ENCODE results near the gene DAZL. TPM values are rescaled to one million over a fixed set of nuclear protein-coding genes. Genes with fewer than 3 reads are reported as not detected.
"Not testable (repeated sequence)": the region's sequence is repeated elsewhere in the genome, so short reads cannot be mapped to it uniquely, and the experiment has no call there.

DAZL gene
- total RNA-seq, result 0.07 and 0.19 TPM in 2 replicates

- Mint-ChIP-seq H3K4me1 (peaks cover 3% of the 10 kb centered on the region), H3K9me3 (no peaks in the 10 kb centered on the region), H3K27me3 (peaks cover 27% of the 10 kb centered on the region), H3K36me3 (ENCODE audit: low read depth) (no peaks in the 10 kb centered on the region), H3K4me3 (no peak within 1 kb of the TSS), H3K27ac (no peak within 1 kb of the TSS)
- DNase-seq, result no peak
- intact Hi-C loops (cut with micrococcal nuclease), result loop anchor here (5.0 kb wide), 1 partner anchor 1237 kb away; no protein-coding TSS in a partner anchor
Observed at GRCh38 chr3:16604887-16605602, at the start of gene DAZL. TSS of gene DAZL (minus strand) at chr3:16605423. CDS start at chr3:16605205, 218 bp downstream.

GRCh38 chr3:16654976-16655375 is 49.8 kb upstream of the DAZL start:
- Mint-ChIP-seq H3K4me3 (no peak overlapping the region), H3K27ac (no peak overlapping the region), H3K27me3 (peaks cover 7% of the 10 kb centered on the region), H3K9me3 (no peaks in the 10 kb centered on the region), H3K36me3 (ENCODE audit: low read depth) (no peaks in the 10 kb centered on the region), H3K4me1 (no peaks in the 10 kb centered on the region)
- intact Hi-C loops (cut with micrococcal nuclease), result no loop called here
- no peak for DNase-seq

GRCh38 chr3:16653712-16654111 is 48.5 kb upstream of the DAZL start:
- H3K4me3 Mint-ChIP-seq, result no peak overlapping the region
- peaks cover 8% of the 10 kb centered on the region for H3K27me3 Mint-ChIP-seq
- no peaks in the 10 kb centered on the region for H3K4me1 Mint-ChIP-seq
- no peaks in the 10 kb centered on the region for H3K36me3 Mint-ChIP-seq (ENCODE audit: low read depth)
- DNase-seq, result no peak
- intact Hi-C loops (cut with micrococcal nuclease), result no loop called here
- H3K27ac Mint-ChIP-seq, result no peak overlapping the region
- H3K9me3 Mint-ChIP-seq, result no peaks in the 10 kb centered on the region

GRCh38 chr3:16647668-16648067 is 42.4 kb upstream of the DAZL start:
- no peaks in the 10 kb centered on the region for H3K36me3 Mint-ChIP-seq (ENCODE audit: low read depth)
- no peak for DNase-seq
- intact Hi-C loops (cut with micrococcal nuclease), result no loop called here
- no peak overlapping the region for H3K4me3 Mint-ChIP-seq
- H3K27ac Mint-ChIP-seq, result no peak overlapping the region
- H3K27me3 Mint-ChIP-seq, result peaks cover 9% of the 10 kb centered on the region
- no peaks in the 10 kb centered on the region for H3K4me1 Mint-ChIP-seq
- H3K9me3 Mint-ChIP-seq, result no peaks in the 10 kb centered on the region

GRCh38 chr3:16639806-16640205 is 34.6 kb upstream of the DAZL start:
- H3K36me3 Mint-ChIP-seq (ENCODE audit: low read depth), result no peaks in the 10 kb centered on the region
- H3K4me3 Mint-ChIP-seq, result no peak overlapping the region
- peaks cover 15% of the 10 kb centered on the region for H3K27me3 Mint-ChIP-seq
- DNase-seq, result no peak
- H3K4me1 Mint-ChIP-seq, result no peaks in the 10 kb centered on the region
- H3K27ac Mint-ChIP-seq, result no peak overlapping the region
- intact Hi-C loops (cut with micrococcal nuclease), result no loop called here
- peaks cover 6% of the 10 kb centered on the region for H3K9me3 Mint-ChIP-seq

GRCh38 chr3:16633948-16634347 is 28.7 kb upstream of the DAZL start:
- no peak for DNase-seq
- Mint-ChIP-seq H3K4me3 (no peak overlapping the region), H3K9me3 (peaks cover 6% of the 10 kb centered on the region), H3K27me3 (peaks cover 6% of the 10 kb centered on the region), H3K4me1 (no peaks in the 10 kb centered on the region), H3K36me3 (ENCODE audit: low read depth) (no peaks in the 10 kb centered on the region), H3K27ac (no peak overlapping the region)
- intact Hi-C loops (cut with micrococcal nuclease), result no loop called here

GRCh38 chr3:16632395-16632794 is 27.2 kb upstream of the DAZL start:
- Mint-ChIP-seq H3K4me1 (no peaks in the 10 kb centered on the region), H3K4me3 (no peak overlapping the region), H3K36me3 (ENCODE audit: low read depth) (no peaks in the 10 kb centered on the region), H3K27ac (no peak overlapping the region), H3K27me3 (peaks cover 4% of the 10 kb centered on the region), H3K9me3 (peaks cover 8% of the 10 kb centered on the region)
- DNase-seq, result no peak
- intact Hi-C loops (cut with micrococcal nuclease), result no loop called here

- Mint-ChIP-seq H3K27me3 (peaks cover 12% of the 10 kb centered on the region), H3K36me3 (ENCODE audit: low read depth) (no peaks in the 10 kb centered on the region), H3K27ac (no peak overlapping the region), H3K4me1 (no peaks in the 10 kb centered on the region), H3K4me3 (no peak overlapping the region), H3K9me3 (peaks cover 16% of the 10 kb centered on the region)
- intact Hi-C loops (cut with micrococcal nuclease), result no loop called here
- DNase-seq, result no peak
Observed at GRCh38 chr3:16618721-16619120, 13.5 kb upstream of the DAZL start.

GRCh38 chr3:16617155-16617554 is 11.9 kb upstream of the DAZL start:
- H3K4me1 Mint-ChIP-seq; DNase-seq; H3K36me3 Mint-ChIP-seq (ENCODE audit: low read depth); H3K4me3 Mint-ChIP-seq; intact Hi-C loops (cut with micrococcal nuclease); H3K27ac Mint-ChIP-seq: not testable (repeated sequence)
- peaks cover 16% of the 10 kb centered on the region for H3K9me3 Mint-ChIP-seq
- peaks cover 18% of the 10 kb centered on the region for H3K27me3 Mint-ChIP-seq

GRCh38 chr3:16616083-16616482 is 10.9 kb upstream of the DAZL start:
- no peak for DNase-seq
- intact Hi-C loops (cut with micrococcal nuclease), result no loop called here
- Mint-ChIP-seq H3K27ac (no peak overlapping the region), H3K27me3 (peaks cover 27% of the 10 kb centered on the region), H3K36me3 (ENCODE audit: low read depth) (no peaks in the 10 kb centered on the region), H3K4me1 (no peaks in the 10 kb centered on the region), H3K9me3 (peaks cover 16% of the 10 kb centered on the region), H3K4me3 (no peak overlapping the region)

GRCh38 chr3:16614033-16615031 is 9.1 kb upstream of the DAZL start:
- intact Hi-C loops (cut with micrococcal nuclease), result no loop called here
- Mint-ChIP-seq H3K4me3 (no peak overlapping the region), H3K27me3 (peaks cover 35% of the 10 kb centered on the region), H3K4me1 (no peaks in the 10 kb centered on the region), H3K9me3 (peaks cover 16% of the 10 kb centered on the region), H3K27ac (no peak overlapping the region), H3K36me3 (ENCODE audit: low read depth) (no peaks in the 10 kb centered on the region)
- no peak for DNase-seq

- Mint-ChIP-seq H3K27me3 (peaks cover 28% of the 10 kb centered on the region), H3K4me3 (no peak overlapping the region), H3K9me3 (no peaks in the 10 kb centered on the region), H3K4me1 (no peaks in the 10 kb centered on the region), H3K36me3 (ENCODE audit: low read depth) (no peaks in the 10 kb centered on the region), H3K27ac (no peak overlapping the region)
- no peak for DNase-seq
- intact Hi-C loops (cut with micrococcal nuclease), result no loop called here
Observed at GRCh38 chr3:16609927-16610580, 4.8 kb upstream of the DAZL start.

GRCh38 chr3:16608816-16609215 is 3.6 kb upstream of the DAZL start:
- H3K4me1 Mint-ChIP-seq, result no peaks in the 10 kb centered on the region
- H3K27me3 Mint-ChIP-seq, result peaks cover 27% of the 10 kb centered on the region
- intact Hi-C loops (cut with micrococcal nuclease), result no loop called here
- no peak overlapping the region for H3K4me3 Mint-ChIP-seq
- no peak overlapping the region for H3K27ac Mint-ChIP-seq
- H3K9me3 Mint-ChIP-seq, result no peaks in the 10 kb centered on the region
- H3K36me3 Mint-ChIP-seq (ENCODE audit: low read depth), result no peaks in the 10 kb centered on the region
- DNase-seq, result no peak

- H3K9me3 Mint-ChIP-seq, result no peaks in the 10 kb centered on the region
- H3K36me3 Mint-ChIP-seq (ENCODE audit: low read depth), result no peaks in the 10 kb centered on the region
- H3K4me1 Mint-ChIP-seq, result no peaks in the 10 kb centered on the region
- H3K4me3 Mint-ChIP-seq, result no peak overlapping the region
- peaks cover 21% of the 10 kb centered on the region for H3K27me3 Mint-ChIP-seq
- DNase-seq, result no peak
- intact Hi-C loops (cut with micrococcal nuclease), result no loop called here
- no peak overlapping the region for H3K27ac Mint-ChIP-seq
Observed at GRCh38 chr3:16607718-16608117, 2.5 kb upstream of the DAZL start.
